Measurements from ENCODE around the gene TSR3. TPM values are rescaled to one million over a fixed set of nuclear protein-coding genes. Genes with fewer than 3 reads are reported as not detected.

The TSR3 gene
- total RNA-seq, 1 donor from 2014 or later, result 123 TPM

- no peak overlapping the region for H3K4me3 ChIP-seq (ENCODE audit: low read depth, low read length)
- no peak for DNase-seq (ENCODE audit: low read depth)
- TF ChIP-seq CTCF (conservative IDR thresholded peaks at IDR 0.05; ENCODE audit: low read depth, low read length), result no peak
Observed at GRCh38 chr16:1315081-1316032, 36.3 kb downstream of the TSR3 start.

GRCh38 chr16:1314399-1315068 is 37.1 kb downstream of the TSR3 start:
- DNase-seq (ENCODE audit: low read depth), result no peak
- no peak for TF ChIP-seq CTCF (conservative IDR thresholded peaks at IDR 0.05; ENCODE audit: low read depth, low read length)

GRCh38 chr16:1313721-1314369 is 37.8 kb downstream of the TSR3 start:
- no peak for TF ChIP-seq CTCF (conservative IDR thresholded peaks at IDR 0.05; ENCODE audit: low read depth, low read length)
- H3K4me3 ChIP-seq (ENCODE audit: low read depth, low read length), result no peak overlapping the region
- no peak for DNase-seq (ENCODE audit: low read depth)

More at GRCh38 chr16:1314399-1315068, 37.1 kb downstream of the TSR3 start:
- no peak overlapping the region for H3K4me3 ChIP-seq (ENCODE audit: low read depth, low read length)

GRCh38 chr16:1312903-1313302 is 38.8 kb downstream of the TSR3 start:
- H3K4me3 ChIP-seq (ENCODE audit: low read depth, low read length), result no peak overlapping the region
- no peak for TF ChIP-seq CTCF (conservative IDR thresholded peaks at IDR 0.05; ENCODE audit: low read depth, low read length)
- no peak for DNase-seq (ENCODE audit: low read depth)

GRCh38 chr16:1312467-1312816 is 39.2 kb downstream of the TSR3 start:
- peak overlapping the region; percentile 72 for H3K4me3 ChIP-seq (ENCODE audit: low read depth, low read length)
- TF ChIP-seq CTCF (conservative IDR thresholded peaks at IDR 0.05; ENCODE audit: low read depth, low read length), result no peak
- no peak for DNase-seq (ENCODE audit: low read depth)

GRCh38 chr16:1311738-1312466 is 39.8 kb downstream of the TSR3 start:
- peak overlapping the region; percentile 72 for H3K4me3 ChIP-seq (ENCODE audit: low read depth, low read length)
- DNase-seq (ENCODE audit: low read depth), result no peak
- TF ChIP-seq CTCF (conservative IDR thresholded peaks at IDR 0.05; ENCODE audit: low read depth, low read length), result no peak

Measured in epithelial cell of proximal tubule (primary cell).